Neural cell (in vitro differentiated cells): Measurements from ENCODE around the gene SCARB2. TPM values are rescaled to one million over a fixed set of nuclear protein-coding genes. Genes with fewer than 3 reads are reported as not detected.

Source experiments
- H2AFZ ChIP-seq: fragments of 200-600, 300-800 bp; sonication (generic), shearing (Covaris generic); 2 replicates; pipeline ENCODE4 v1.6.0; 2014; ENCODE audit warnings: low read depth, mild to moderate bottlenecking, antibody characterized with exemption, low read length, moderate library complexity
- H3F3A ChIP-seq: fragments of 200-600 bp; shearing (Covaris generic); 2 replicates; pipeline ENCODE4 v1.6.1; 2016; ENCODE audit warnings: mild to moderate bottlenecking, moderate library complexity, mixed read lengths, antibody characterized with exemption, low read length; ENCODE audit not compliant: insufficient read depth, poor library complexity, severe bottlenecking
- H3K27ac ChIP-seq: fragments of 200-600, 300-800 bp; sonication (generic), shearing (Covaris generic); 2 replicates; pipeline ENCODE4 v1.5.1; 2014; ENCODE audit warnings: mild to moderate bottlenecking, low read length, moderate library complexity
- H3K27me3 ChIP-seq: fragments of 300-800, 200-600 bp; sonication (generic), shearing (Covaris generic); 2 replicates; pipeline ENCODE4 v1.6.0; 2014; ENCODE audit warnings: mild to moderate bottlenecking, low read depth, low read length, moderate library complexity; ENCODE audit not compliant: insufficient read depth
- H3K36me3 ChIP-seq: fragments of 300-800, 200-600 bp; sonication (generic), shearing (Covaris generic); 2 replicates; pipeline ENCODE4 v1.5.1; 2014; ENCODE audit warnings: mild to moderate bottlenecking, antibody characterized with exemption, low read length, moderate library complexity; ENCODE audit not compliant: insufficient read depth
- H3K4me2 ChIP-seq: fragments of 300-800, 200-600 bp; sonication (generic), shearing (Covaris generic); 2 replicates; pipeline ENCODE4 v1.6.0; 2014; ENCODE audit warnings: mild to moderate bottlenecking, low read length
- H3K4me3 ChIP-seq: fragments of 300-800, 200-600 bp; sonication (generic), shearing (Covaris generic); 2 replicates; pipeline ENCODE4 v1.5.1; 2014; ENCODE audit warnings: mild to moderate bottlenecking, low read length, moderate library complexity
- H3K79me2 ChIP-seq: fragments of 200-600 bp; shearing (Covaris generic); replicated peaks from 2 replicates; pipeline ENCODE4 v1.6.0; 2014; ENCODE audit warnings: mild to moderate bottlenecking, low read length, moderate library complexity; ENCODE audit not compliant: insufficient read depth
- H3K9ac ChIP-seq: fragments of 300-800, 200-600 bp; sonication (generic), shearing (Covaris generic); 2 replicates; pipeline ENCODE4 v1.6.1; 2016; ENCODE audit warnings: mild to moderate bottlenecking, low read length, mixed read lengths
- H3K9me2 ChIP-seq: fragments of 200-600 bp; shearing (Covaris generic); 2 replicates; pipeline ENCODE4 v1.6.1; 2016; ENCODE audit warnings: mild to moderate bottlenecking, low read length, mixed read lengths; ENCODE audit not compliant: insufficient read depth
- H3K9me3 ChIP-seq: fragments of 200-600, 300-800 bp; sonication (generic), shearing (Covaris generic); 2 replicates; pipeline ENCODE4 v1.6.1; 2016; ENCODE audit warnings: mild to moderate bottlenecking, mixed run types, low read length, moderate library complexity, mixed read lengths
- H4K20me1 ChIP-seq: fragments of 200-600 bp; shearing (Covaris generic); 2 replicates; pipeline ENCODE4 v1.6.1; 2016; ENCODE audit warnings: mild to moderate bottlenecking, mixed run types; ENCODE audit not compliant: insufficient read depth
- CTCF ChIP-seq: fragments of 450-650 bp; IDR thresholded peaks from 2 replicates; pipeline ENCODE4 v1.5.1; 2014; ENCODE audit warnings: antibody characterized with exemption, mild to moderate bottlenecking, moderate library complexity; ENCODE audit not compliant: poor library complexity, severe bottlenecking
- EP300 ChIP-seq: fragments of 450-650 bp; conservative IDR thresholded peaks from 2 replicates; pipeline ENCODE4 v1.6.1; 2014; ENCODE audit warnings: antibody characterized with exemption, mild to moderate bottlenecking, moderate library complexity; ENCODE audit not compliant: poor library complexity, severe bottlenecking
- EZH2 ChIP-seq: fragments of 200-600, 300-800 bp; shearing (Covaris generic), sonication (generic); IDR thresholded peaks from 2 replicates; pipeline ENCODE4 v1.6.1; 2014; ENCODE audit warnings: antibody characterized with exemption, low read length, borderline replicate concordance, mild to moderate bottlenecking; ENCODE audit not compliant: insufficient read depth, poor library complexity, severe bottlenecking
- MXI1 ChIP-seq: fragments of 450-650 bp; conservative IDR thresholded peaks from 2 replicates; pipeline ENCODE4 v1.6.1; 2014; ENCODE audit warnings: antibody characterized with exemption, mild to moderate bottlenecking; ENCODE audit not compliant: poor library complexity, severe bottlenecking
- POLR2AphosphoS5 ChIP-seq: IDR thresholded peaks from 2 replicates; pipeline ENCODE4 v1.6.1; 2012
- RAD21 ChIP-seq: fragments of 450-650 bp; conservative IDR thresholded peaks from 2 replicates; pipeline ENCODE4 v1.6.1; 2014; ENCODE audit warnings: antibody characterized with exemption, mild to moderate bottlenecking, moderate library complexity
- REST ChIP-seq: IDR thresholded peaks from 2 replicates; pipeline ENCODE4 v1.6.1; 2012; ENCODE audit warnings: borderline replicate concordance
- SMC3 ChIP-seq: fragments of 450-650 bp; conservative IDR thresholded peaks from 2 replicates; pipeline ENCODE4 v1.6.1; 2014; ENCODE audit warnings: antibody characterized with exemption, mild to moderate bottlenecking, moderate library complexity; ENCODE audit not compliant: poor library complexity
- TAF1 ChIP-seq: IDR thresholded peaks from 2 replicates; pipeline ENCODE4 v1.6.1; 2012; ENCODE audit warnings: low read depth
- polyA plus RNA-seq: library from polyadenylated mRNA; depleted of rRNA; stranded (reverse); fragments of >200 nt; gene quantifications from 2 replicates; pipeline ENCODE4 v1.2.3, GENCODE V29; 2014

SCARB2 gene
- polyA plus RNA-seq, 1 donor from 2014 or later, result 256 TPM

- Histone ChIP-seq H3K9ac (no peak overlapping the region), H3K9me3 (no peaks in the 10 kb centered on the region), H3K79me2 (peaks cover 37% of the 10 kb centered on the region), H3K4me2 (no peak overlapping the region), H3K4me3 (no peak overlapping the region), H4K20me1 (no peaks in the 10 kb centered on the region), H3K27ac (no peak overlapping the region), H3F3A (no peaks in the 10 kb centered on the region), H3K27me3 (no peaks in the 10 kb centered on the region), H2AFZ (no peak overlapping the region), H3K36me3 (peaks cover 3% of the 10 kb centered on the region), H3K9me2 (no peaks in the 10 kb centered on the region)
- TF ChIP-seq EP300, result no peak
- no peak for TF ChIP-seq SMC3
- TF ChIP-seq MXI1, result no peak
- TF ChIP-seq TAF1, result no peak
- no peak for TF ChIP-seq RAD21
- TF ChIP-seq REST, result no peak
- no peak for TF ChIP-seq EZH2
- TF ChIP-seq CTCF, result no peak
- no peak for TF ChIP-seq POLR2AphosphoS5
Measured at GRCh38 chr4:76199664-76200211, 13.9 kb downstream of the SCARB2 start.

DNA sequence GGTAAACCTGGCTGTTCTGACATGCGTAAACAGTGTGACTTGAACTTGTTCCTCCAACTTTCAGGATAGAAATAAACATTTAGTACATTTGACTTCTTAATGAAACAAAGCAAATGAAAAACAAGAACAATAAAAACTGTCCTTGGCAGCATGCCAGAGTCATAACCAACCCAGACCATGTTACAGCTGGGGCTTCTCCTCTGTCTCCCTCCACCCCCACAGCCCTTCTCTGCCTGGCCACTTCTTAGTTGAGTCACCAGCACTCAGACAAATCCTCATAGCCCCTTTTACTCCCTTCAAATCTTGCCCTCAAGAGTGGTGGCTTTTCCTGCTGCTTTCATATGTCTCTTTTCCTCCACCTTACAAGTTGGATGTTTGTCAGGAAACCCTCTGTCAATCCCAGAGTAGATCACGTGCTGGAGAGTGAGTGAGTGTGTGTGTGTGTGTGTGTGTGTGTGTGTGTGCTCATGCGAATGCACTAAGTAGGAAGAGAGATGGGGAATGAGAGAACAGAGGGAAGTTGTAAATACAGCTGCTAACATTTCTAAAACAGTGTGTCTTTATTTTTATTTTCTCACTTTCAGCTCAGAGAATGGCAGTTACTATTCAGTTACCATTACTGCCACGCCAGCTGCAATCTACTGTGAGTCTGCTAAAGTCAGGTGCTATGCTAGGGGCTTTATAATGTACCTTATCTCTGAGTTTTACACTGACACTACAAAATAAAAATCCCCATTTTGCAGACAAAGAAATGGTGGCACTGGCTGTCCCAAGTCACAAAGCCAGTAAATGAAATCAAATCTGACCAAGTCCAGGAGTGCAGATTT lies 15.0 kb downstream of the SCARB2 start:
- Histone ChIP-seq H3K4me3 (no peak overlapping the region), H3K36me3 (peaks cover 11% of the 10 kb centered on the region), H3K9ac (no peak overlapping the region), H3K79me2 (peaks cover 37% of the 10 kb centered on the region), H3K27ac (no peak overlapping the region), H3K9me2 (no peaks in the 10 kb centered on the region), H3F3A (no peaks in the 10 kb centered on the region), H3K9me3 (no peaks in the 10 kb centered on the region), H3K27me3 (no peaks in the 10 kb centered on the region), H3K4me2 (no peak overlapping the region), H2AFZ (no peak overlapping the region), H4K20me1 (no peaks in the 10 kb centered on the region)
- TF ChIP-seq EZH2, result no peak
- TF ChIP-seq MXI1, result no peak
- TF ChIP-seq EP300, result no peak
- no peak for TF ChIP-seq SMC3
- no peak for TF ChIP-seq POLR2AphosphoS5
- TF ChIP-seq REST, result no peak
- no peak for TF ChIP-seq RAD21
- no peak for TF ChIP-seq TAF1
